Measurements from ENCODE around the gene PTP4A1. TPM values are rescaled to one million over a fixed set of nuclear protein-coding genes. Genes with fewer than 3 reads are reported as not detected.
"Not testable (repeated sequence)": the region's sequence is repeated elsewhere in the genome, so short reads cannot be mapped to it uniquely, and the experiment has no call there.

The PTP4A1 gene
- 10 to 100 TPM; 86.6 to 87.0 TPM for total RNA-seq

GRCh38 chr6:63572044-63572746, at the start of gene PTP4A1, which contains the start of gene LOC128125822:
Gene PTP4A1 (plus strand): TSS chr6:63572480. CDS start chr6:63576881, 4,401 bp downstream.
Gene LOC128125822 (plus strand): TSS chr6:63572480.
- ChIA-PET CTCF (no interaction called here), POLR2A (no interaction called here)
- DNase-seq (peak; percentile 97), ATAC-seq (peak; percentile 94)
- H3K4me1 Mint-ChIP-seq (ENCODE audit: low read depth), result peaks cover 41% of the 10 kb centered on the region
- peaks cover 32% of the 10 kb centered on the region for H3K36me3 Mint-ChIP-seq (ENCODE audit: low read depth)
- H3K4me3 Mint-ChIP-seq, result peak within 1 kb of the TSS; percentile 96
- H3K9me3 Mint-ChIP-seq (ENCODE audit: insufficient read depth), result peaks cover 5% of the 10 kb centered on the region
- H3K27me3 Mint-ChIP-seq (ENCODE audit: low read depth), result no peaks in the 10 kb centered on the region
- peak within 1 kb of the TSS; percentile 98 for H3K27ac Mint-ChIP-seq

DNA sequence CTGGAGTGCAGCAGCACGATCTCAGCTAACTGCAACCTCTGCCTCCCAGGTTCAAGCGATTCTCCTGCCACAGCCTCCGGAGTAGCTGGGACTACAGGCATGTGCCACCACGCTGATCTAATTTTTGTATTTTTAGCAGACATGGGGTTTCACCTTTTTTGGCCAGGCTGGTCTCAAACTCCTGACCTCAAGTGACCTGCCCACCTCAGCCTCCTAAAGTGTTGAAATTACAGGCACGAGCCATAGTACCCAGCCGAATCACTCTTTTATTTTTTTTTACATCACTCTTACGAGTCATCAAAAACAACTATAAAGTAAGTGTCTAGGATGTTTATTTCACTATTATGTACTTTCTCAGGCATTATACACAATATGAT, 49.4 kb upstream of the PTP4A1 start:
- H3K4me3 Mint-ChIP-seq; H3K9me3 Mint-ChIP-seq (ENCODE audit: insufficient read depth); H3K27me3 Mint-ChIP-seq (ENCODE audit: low read depth); CTCF ChIA-PET; DNase-seq; H3K27ac Mint-ChIP-seq; H3K36me3 Mint-ChIP-seq (ENCODE audit: low read depth); ATAC-seq: not testable (repeated sequence)
- POLR2A ChIA-PET, result interaction anchor here (0.7 kb wide), 1 partner anchor 51 kb away, joined by 3 read pairs; no protein-coding TSS in a partner anchor
- H3K4me1 Mint-ChIP-seq (ENCODE audit: low read depth), result peaks cover 22% of the 10 kb centered on the region

- CTCF ChIA-PET, result no interaction called here
- peaks cover 28% of the 10 kb centered on the region for H3K4me1 Mint-ChIP-seq (ENCODE audit: low read depth)
- DNase-seq, result no peak
- no peaks in the 10 kb centered on the region for H3K9me3 Mint-ChIP-seq (ENCODE audit: insufficient read depth)
- POLR2A ChIA-PET, result no interaction called here
- H3K27ac Mint-ChIP-seq, result no peak overlapping the region
- no peak overlapping the region for H3K4me3 Mint-ChIP-seq
- H3K27me3 Mint-ChIP-seq (ENCODE audit: low read depth), result no peaks in the 10 kb centered on the region
- H3K36me3 Mint-ChIP-seq (ENCODE audit: low read depth), result peaks cover 3% of the 10 kb centered on the region
- no peak for ATAC-seq
Measured at GRCh38 chr6:63523630-63524029, 48.6 kb upstream of the PTP4A1 start.

GRCh38 chr6:63525186-63525878, 46.9 kb upstream of the PTP4A1 start:
- Mint-ChIP-seq H3K4me1 (ENCODE audit: low read depth) (peaks cover 36% of the 10 kb centered on the region), H3K27me3 (ENCODE audit: low read depth) (no peaks in the 10 kb centered on the region), H3K36me3 (ENCODE audit: low read depth) (peaks cover 3% of the 10 kb centered on the region), H3K4me3 (no peak overlapping the region), H3K9me3 (ENCODE audit: insufficient read depth) (no peaks in the 10 kb centered on the region), H3K27ac (no peak overlapping the region)
- CTCF ChIA-PET, result interaction anchor here (0.9 kb wide), 1 partner anchor 22 kb away, joined by 4 read pairs; no protein-coding TSS in a partner anchor
- POLR2A ChIA-PET, result no interaction called here
- ATAC-seq (no peak), DNase-seq (no peak)

- no peak overlapping the region for H3K4me3 Mint-ChIP-seq
- no peak for DNase-seq
- peaks cover 40% of the 10 kb centered on the region for H3K4me1 Mint-ChIP-seq (ENCODE audit: low read depth)
- no peak for ATAC-seq
- no peak overlapping the region for H3K27ac Mint-ChIP-seq
- POLR2A ChIA-PET, result interaction anchor here (1.0 kb wide), 1 partner anchor 46 kb away, joined by 6 read pairs; no protein-coding TSS in a partner anchor
- H3K9me3 Mint-ChIP-seq (ENCODE audit: insufficient read depth), result no peaks in the 10 kb centered on the region
- no peaks in the 10 kb centered on the region for H3K27me3 Mint-ChIP-seq (ENCODE audit: low read depth)
- CTCF ChIA-PET, result no interaction called here
- peaks cover 7% of the 10 kb centered on the region for H3K36me3 Mint-ChIP-seq (ENCODE audit: low read depth)
Measured at GRCh38 chr6:63526931-63527330, 45.3 kb upstream of the PTP4A1 start.

- POLR2A ChIA-PET, result interaction anchor here (1.0 kb wide), 1 partner anchor 45 kb away, joined by 6 read pairs; no protein-coding TSS in a partner anchor
- DNase-seq, result no peak
- Mint-ChIP-seq H3K36me3 (ENCODE audit: low read depth) (peaks cover 8% of the 10 kb centered on the region), H3K27ac (peak overlapping the region; percentile 77), H3K4me1 (ENCODE audit: low read depth) (peaks cover 40% of the 10 kb centered on the region), H3K27me3 (ENCODE audit: low read depth) (no peaks in the 10 kb centered on the region), H3K4me3 (no peak overlapping the region), H3K9me3 (ENCODE audit: insufficient read depth) (no peaks in the 10 kb centered on the region)
- peak; percentile 37 for ATAC-seq
- CTCF ChIA-PET, result interaction anchor here (1.3 kb wide), 1 partner anchor 47 kb away, joined by 3 read pairs; no protein-coding TSS in a partner anchor
Measured at GRCh38 chr6:63527658-63528514, 44.4 kb upstream of the PTP4A1 start.

DNA sequence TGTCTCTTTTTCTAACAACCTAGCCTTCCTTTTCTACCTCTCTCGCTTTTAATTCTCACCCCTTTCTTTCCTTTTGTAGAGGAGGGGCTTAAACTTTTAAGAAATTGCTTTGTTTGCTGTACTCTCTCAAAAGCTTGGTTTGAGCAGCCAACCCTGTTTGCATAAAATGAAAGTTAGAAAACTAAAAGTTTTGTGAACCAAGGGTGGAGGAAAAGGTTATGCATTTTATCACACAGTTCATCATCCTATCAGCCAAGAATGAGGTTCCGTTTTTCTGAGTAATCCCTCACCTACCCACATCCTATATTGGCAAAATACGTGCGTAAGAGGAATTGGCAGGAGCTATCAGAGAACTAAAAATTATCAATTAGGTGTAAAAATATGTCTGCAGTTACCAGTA, 42.8 kb upstream of the PTP4A1 start:
- DNase-seq, result peak; percentile 39
- Mint-ChIP-seq H3K4me1 (ENCODE audit: low read depth) (peaks cover 40% of the 10 kb centered on the region), H3K4me3 (peak overlapping the region; percentile 67), H3K27me3 (ENCODE audit: low read depth) (no peaks in the 10 kb centered on the region), H3K9me3 (ENCODE audit: insufficient read depth) (no peaks in the 10 kb centered on the region), H3K27ac (peak overlapping the region; percentile 97), H3K36me3 (ENCODE audit: low read depth) (peaks cover 8% of the 10 kb centered on the region)
- peak; percentile 84 for ATAC-seq
- POLR2A ChIA-PET, result interaction anchor here (0.7 kb wide), 1 partner anchor 45 kb away, joined by 3 read pairs; no protein-coding TSS in a partner anchor
- CTCF ChIA-PET, result interaction anchor here (1.3 to 2.0 kb wide), 2 partner anchors 44 to 177 kb away, joined by 3 to 5 read pairs; no protein-coding TSS in a partner anchor

GRCh38 chr6:63530182-63530581, 42.1 kb upstream of the PTP4A1 start:
- ChIA-PET POLR2A (no interaction called here), CTCF (interaction anchor here (2.0 to 3.2 kb wide), 2 partner anchors 44 to 178 kb away, joined by 5 to 17 read pairs; no protein-coding TSS in a partner anchor)
- ATAC-seq (no peak), DNase-seq (no peak)
- Mint-ChIP-seq H3K4me1 (ENCODE audit: low read depth) (peaks cover 37% of the 10 kb centered on the region), H3K4me3 (no peak overlapping the region), H3K9me3 (ENCODE audit: insufficient read depth) (no peaks in the 10 kb centered on the region), H3K27ac (peak overlapping the region; percentile 97), H3K27me3 (ENCODE audit: low read depth) (no peaks in the 10 kb centered on the region), H3K36me3 (ENCODE audit: low read depth) (peaks cover 7% of the 10 kb centered on the region)

DNA sequence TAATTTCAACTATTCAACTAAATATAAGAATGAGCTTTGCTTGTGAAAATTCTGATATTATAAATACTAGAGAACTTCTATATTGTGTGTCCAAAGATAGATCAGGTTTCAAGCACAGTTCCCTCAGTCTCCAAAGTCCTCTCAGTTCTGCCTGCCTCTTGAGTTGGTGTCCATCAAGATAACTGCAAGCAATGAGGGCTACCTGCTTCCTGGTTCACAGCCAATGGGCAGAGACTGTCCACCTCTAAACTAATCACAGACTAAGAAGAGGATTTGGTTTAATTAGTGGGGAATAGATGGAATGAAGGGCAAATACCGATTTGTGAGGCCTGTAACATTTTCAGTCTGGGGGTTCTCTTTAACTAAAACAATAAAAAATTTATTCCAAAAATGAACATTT, 41.3 kb upstream of the PTP4A1 start:
- ATAC-seq (no peak), DNase-seq (no peak)
- H3K27me3 Mint-ChIP-seq (ENCODE audit: low read depth), result no peaks in the 10 kb centered on the region
- H3K27ac Mint-ChIP-seq, result no peak overlapping the region
- no peaks in the 10 kb centered on the region for H3K9me3 Mint-ChIP-seq (ENCODE audit: insufficient read depth)
- H3K4me3 Mint-ChIP-seq, result no peak overlapping the region
- H3K4me1 Mint-ChIP-seq (ENCODE audit: low read depth), result peaks cover 32% of the 10 kb centered on the region
- POLR2A ChIA-PET, result no interaction called here
- CTCF ChIA-PET, result interaction anchor here (2.0 to 3.2 kb wide), 2 partner anchors 43 to 179 kb away, joined by 5 to 17 read pairs; no protein-coding TSS in a partner anchor
- H3K36me3 Mint-ChIP-seq (ENCODE audit: low read depth), result peaks cover 5% of the 10 kb centered on the region

DNA sequence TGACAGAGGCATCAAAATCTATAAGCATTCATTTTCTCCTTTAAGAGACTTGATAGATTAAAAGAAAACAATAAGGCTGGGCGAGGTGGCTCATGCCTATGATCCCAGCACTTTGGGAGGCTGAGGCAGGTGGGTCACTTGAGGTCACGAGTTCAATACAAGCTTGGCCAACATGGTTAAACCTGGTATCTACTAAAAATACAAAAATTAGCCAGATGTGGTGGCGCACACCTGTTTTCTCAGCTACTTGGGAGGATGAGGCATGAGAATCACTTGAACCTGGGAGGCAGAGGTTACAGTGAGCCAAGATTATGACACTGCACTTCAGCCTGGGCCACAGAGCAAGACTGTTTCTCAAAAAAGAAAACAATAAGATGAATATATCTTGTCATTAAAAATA, 39.3 kb upstream of the PTP4A1 start:
- CTCF ChIA-PET, result interaction anchor here (3.2 kb wide), 1 partner anchor 41 kb away, joined by 17 read pairs; no protein-coding TSS in a partner anchor
- H3K36me3 Mint-ChIP-seq (ENCODE audit: low read depth), result peaks cover 5% of the 10 kb centered on the region
- H3K4me3 Mint-ChIP-seq, result no peak overlapping the region
- H3K27me3 Mint-ChIP-seq (ENCODE audit: low read depth), result peaks cover 3% of the 10 kb centered on the region
- peaks cover 21% of the 10 kb centered on the region for H3K4me1 Mint-ChIP-seq (ENCODE audit: low read depth)
- DNase-seq, result no peak
- no peak overlapping the region for H3K27ac Mint-ChIP-seq
- POLR2A ChIA-PET, result interaction anchor here (1.1 kb wide), 1 partner anchor 40 kb away, joined by 4 read pairs; no protein-coding TSS in a partner anchor
- H3K9me3 Mint-ChIP-seq (ENCODE audit: insufficient read depth), result no peaks in the 10 kb centered on the region
- no peak for ATAC-seq

GRCh38 chr6:63533952-63534351, 38.3 kb upstream of the PTP4A1 start:
- POLR2A ChIA-PET, result interaction anchor here (1.1 kb wide), 1 partner anchor 39 kb away, joined by 4 read pairs; no protein-coding TSS in a partner anchor
- ATAC-seq (no peak), DNase-seq (no peak)
- H3K36me3 Mint-ChIP-seq (ENCODE audit: low read depth), result peaks cover 5% of the 10 kb centered on the region
- no peak overlapping the region for H3K27ac Mint-ChIP-seq
- H3K4me1 Mint-ChIP-seq (ENCODE audit: low read depth), result peaks cover 16% of the 10 kb centered on the region
- CTCF ChIA-PET, result no interaction called here
- H3K27me3 Mint-ChIP-seq (ENCODE audit: low read depth), result peaks cover 3% of the 10 kb centered on the region
- no peak overlapping the region for H3K4me3 Mint-ChIP-seq
- H3K9me3 Mint-ChIP-seq (ENCODE audit: insufficient read depth), result no peaks in the 10 kb centered on the region
